A673 (cell line): ENCODE measurements around the gene ATG7. TPM values are rescaled to one million over a fixed set of nuclear protein-coding genes. Genes with fewer than 3 reads are reported as not detected.

Experiments
- BruUV-seq: library from RNA; stranded (reverse); fragments of 400-500 nt; replicated peaks from 2 replicates; lab custom pipeline; 2021; lab: Mats Ljungman, UMichigan
- CTCF ChIA-PET: fragments of 300-600 bp; sonication (Branson Sonifier 250); formaldehyde crosslinking; loops from one replicate; lab custom pipeline; 2022; ENCODE audit warnings: antibody characterized with exemption; lab: Charles Lee
- POLR2A ChIA-PET: fragments of 300-600 bp; sonication (Branson Sonifier 250); formaldehyde crosslinking; loops from one replicate; lab custom pipeline; 2022; ENCODE audit warnings: antibody characterized with exemption; ENCODE audit not compliant: low non-redundant PET; lab: Charles Lee
- DNase-seq: peaks from one replicate; pipeline ENCODE4 v3.0.0-alpha.2; 2015; ENCODE audit warnings: low spot score
- H3K27ac ChIP-seq: fragments of 200-600 bp; sonication (generic); 2 replicates; pipeline ENCODE4 v1.5.1; 2016; ENCODE audit warnings: mixed run types, low read depth, mild to moderate bottlenecking, mixed read lengths, antibody characterized with exemption, low read length; ENCODE audit not compliant: poor library complexity, severe bottlenecking
- H3K27me3 ChIP-seq: fragments of 200-600 bp; sonication (generic); replicated peaks from 2 replicates; pipeline ENCODE4 v1.6.1; 2017; ENCODE audit warnings: mixed run types, low read depth, mild to moderate bottlenecking, mixed read lengths, antibody characterized with exemption, low read length; ENCODE audit not compliant: insufficient read depth, poor library complexity
- H3K36me3 ChIP-seq: fragments of 200-600 bp; sonication (generic); 2 replicates; pipeline ENCODE4 v1.6.1; 2016; ENCODE audit warnings: mixed run types, mild to moderate bottlenecking, mixed read lengths, antibody characterized with exemption, low read length; ENCODE audit not compliant: insufficient read depth, poor library complexity, severe bottlenecking
- H3K4me1 ChIP-seq: fragments of 200-600 bp; sonication (generic); 2 replicates; pipeline ENCODE4 v1.6.1; 2017; ENCODE audit warnings: mixed run types, mild to moderate bottlenecking, mixed read lengths, antibody characterized with exemption, low read length; ENCODE audit not compliant: insufficient read depth, poor library complexity, severe bottlenecking
- H3K4me3 ChIP-seq: fragments of 200-600 bp; sonication (generic); 2 replicates; pipeline ENCODE4 v1.5.1; 2016; ENCODE audit warnings: low read depth, mixed run types, mild to moderate bottlenecking, mixed read lengths, low read length; ENCODE audit not compliant: poor library complexity, severe bottlenecking
- H3K9me3 ChIP-seq: fragments of 200-600 bp; sonication (generic); 2 replicates; pipeline ENCODE4 v1.6.1; 2016; ENCODE audit warnings: mixed run types, low read depth, mild to moderate bottlenecking, mixed read lengths, antibody characterized with exemption, low read length; ENCODE audit not compliant: poor library complexity, severe bottlenecking
- EZH2 ChIP-seq: fragments of 200-600 bp; sonication (generic); IDR thresholded peaks from 2 replicates; pipeline ENCODE4 v1.6.1; 2017; ENCODE audit warnings: borderline replicate concordance, low read depth, mild to moderate bottlenecking, mixed read lengths, antibody characterized with exemption, low read length; ENCODE audit not compliant: poor library complexity, severe bottlenecking
- intact Hi-C: fragments of 100-400 bp; cut with micrococcal nuclease; formaldehyde crosslinking; loops from one replicate; pipeline ENCODE4 v1.10.0; 2022; ENCODE audit not compliant: unreplicated experiment
- total RNA-seq: library from RNA; stranded (reverse); gene quantifications from 2 replicates; pipeline ENCODE4 v1.2.3, GENCODE V29; 2021
- TF ChIP-seq, protein P1 (sequence below): fragments of 300-800, 200-600 bp; sonication (generic); conservative IDR thresholded peaks from 2 replicates; pipeline ENCODE4 v1.5.1; 2017; ENCODE audit warnings: low read depth, mild to moderate bottlenecking, antibody characterized with exemption, low read length, moderate library complexity, mixed read lengths

The ATG7 gene
- total RNA-seq, 1 experiment from 2014 or later, result 30.9 TPM

DNA sequence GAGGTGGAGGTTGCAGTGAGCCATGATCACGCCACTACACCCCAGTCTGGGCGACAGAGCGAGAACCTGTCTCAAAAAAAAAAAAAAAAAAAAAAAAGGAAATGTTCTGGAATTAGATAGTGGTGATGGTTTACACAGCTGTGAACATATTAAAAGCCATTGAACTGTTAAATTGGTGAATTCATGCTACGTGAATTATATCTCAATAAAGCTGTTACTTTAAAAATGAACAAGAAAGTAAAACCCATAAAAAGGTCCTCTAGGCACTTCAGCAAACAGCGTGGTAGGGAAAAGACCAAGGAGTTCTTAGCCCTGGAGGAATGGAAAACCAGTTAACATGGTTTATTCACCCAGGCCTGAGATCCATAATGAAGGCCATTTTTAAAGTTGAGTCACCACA is 180.1 kb downstream of the ATG7 start:
- intact Hi-C loops, result no loop called here
- TF ChIP-seq, protein P1, sequence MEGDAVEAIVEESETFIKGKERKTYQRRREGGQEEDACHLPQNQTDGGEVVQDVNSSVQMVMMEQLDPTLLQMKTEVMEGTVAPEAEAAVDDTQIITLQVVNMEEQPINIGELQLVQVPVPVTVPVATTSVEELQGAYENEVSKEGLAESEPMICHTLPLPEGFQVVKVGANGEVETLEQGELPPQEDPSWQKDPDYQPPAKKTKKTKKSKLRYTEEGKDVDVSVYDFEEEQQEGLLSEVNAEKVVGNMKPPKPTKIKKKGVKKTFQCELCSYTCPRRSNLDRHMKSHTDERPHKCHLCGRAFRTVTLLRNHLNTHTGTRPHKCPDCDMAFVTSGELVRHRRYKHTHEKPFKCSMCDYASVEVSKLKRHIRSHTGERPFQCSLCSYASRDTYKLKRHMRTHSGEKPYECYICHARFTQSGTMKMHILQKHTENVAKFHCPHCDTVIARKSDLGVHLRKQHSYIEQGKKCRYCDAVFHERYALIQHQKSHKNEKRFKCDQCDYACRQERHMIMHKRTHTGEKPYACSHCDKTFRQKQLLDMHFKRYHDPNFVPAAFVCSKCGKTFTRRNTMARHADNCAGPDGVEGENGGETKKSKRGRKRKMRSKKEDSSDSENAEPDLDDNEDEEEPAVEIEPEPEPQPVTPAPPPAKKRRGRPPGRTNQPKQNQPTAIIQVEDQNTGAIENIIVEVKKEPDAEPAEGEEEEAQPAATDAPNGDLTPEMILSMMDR, result no peak
- no peak for TF ChIP-seq EZH2
- POLR2A ChIA-PET, result no interaction called here
- H3K4me1 ChIP-seq, result peaks cover 22% of the 10 kb centered on the region
- peak overlapping the region; percentile 85 for H3K27ac ChIP-seq
- DNase-seq, result no peak
- no peaks in the 10 kb centered on the region for H3K27me3 ChIP-seq
- CTCF ChIA-PET, result interaction anchor here (0.6 kb wide), 1 partner anchor 327 kb away, joined by 4 read pairs; no protein-coding TSS in a partner anchor
- BruUV-seq, result no TSS peak
- H3K36me3 ChIP-seq, result no peaks in the 10 kb centered on the region
- no peaks in the 10 kb centered on the region for H3K9me3 ChIP-seq
- H3K4me3 ChIP-seq, result no peak overlapping the region

DNA sequence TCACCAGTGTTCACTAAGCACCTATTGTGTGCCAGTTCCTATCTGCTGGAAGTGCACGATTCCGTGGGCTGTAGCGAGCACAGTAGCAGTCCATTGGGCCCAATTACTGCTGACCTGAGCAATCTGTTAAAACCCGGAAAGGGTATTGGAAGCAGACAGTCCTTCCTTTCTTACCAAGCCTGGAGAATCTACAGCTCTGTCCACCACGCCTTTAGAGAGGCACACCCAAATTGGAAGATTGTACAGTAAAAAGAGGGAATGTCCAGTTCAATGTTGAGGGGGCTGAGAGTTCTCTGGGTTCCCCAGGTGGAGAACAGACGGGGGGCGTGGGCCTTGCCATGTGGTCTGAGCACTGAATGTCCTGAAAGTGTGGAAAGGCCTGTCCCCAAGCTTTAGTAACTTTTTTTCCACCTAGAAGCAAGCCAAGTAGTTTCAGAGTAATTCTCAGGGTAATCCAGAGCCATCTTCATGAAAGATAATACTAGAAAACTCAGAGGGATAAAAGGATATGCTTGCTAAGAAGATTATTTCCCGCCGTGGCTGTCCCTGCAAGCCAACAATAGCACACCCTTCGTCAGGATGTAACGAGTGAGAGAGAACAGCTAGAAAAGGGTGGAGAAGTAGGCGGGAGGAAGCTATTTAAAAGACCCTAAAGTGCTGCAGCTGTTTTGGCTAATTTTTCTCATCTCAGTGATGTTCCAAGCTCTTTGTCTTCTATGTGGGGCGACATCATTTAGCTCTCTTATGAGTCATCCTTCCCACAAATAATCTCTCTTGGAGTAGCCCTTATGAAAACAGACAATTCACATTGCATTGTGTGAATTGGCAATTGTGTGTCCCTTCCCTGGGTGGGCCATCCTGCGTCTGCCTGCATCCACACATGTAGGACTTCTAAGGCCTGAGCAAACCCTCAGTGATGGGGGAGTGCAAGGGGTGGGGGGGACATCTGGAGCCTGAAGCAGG is 181.0 kb downstream of the ATG7 start:
- H3K27ac ChIP-seq, result peak overlapping the region; percentile 85
- no peak overlapping the region for H3K4me3 ChIP-seq
- intact Hi-C loops, result no loop called here
- no peaks in the 10 kb centered on the region for H3K27me3 ChIP-seq
- POLR2A ChIA-PET, result interaction anchor here (0.7 kb wide), 1 partner anchor 41 kb away, joined by 3 read pairs; no protein-coding TSS in a partner anchor
- TF ChIP-seq, protein P1, result no peak
- no peak for TF ChIP-seq EZH2
- H3K9me3 ChIP-seq, result no peaks in the 10 kb centered on the region
- H3K36me3 ChIP-seq, result no peaks in the 10 kb centered on the region
- CTCF ChIA-PET, result no interaction called here
- H3K4me1 ChIP-seq, result peaks cover 22% of the 10 kb centered on the region
- BruUV-seq, result no TSS peak
- DNase-seq, result peak; percentile 92

DNA sequence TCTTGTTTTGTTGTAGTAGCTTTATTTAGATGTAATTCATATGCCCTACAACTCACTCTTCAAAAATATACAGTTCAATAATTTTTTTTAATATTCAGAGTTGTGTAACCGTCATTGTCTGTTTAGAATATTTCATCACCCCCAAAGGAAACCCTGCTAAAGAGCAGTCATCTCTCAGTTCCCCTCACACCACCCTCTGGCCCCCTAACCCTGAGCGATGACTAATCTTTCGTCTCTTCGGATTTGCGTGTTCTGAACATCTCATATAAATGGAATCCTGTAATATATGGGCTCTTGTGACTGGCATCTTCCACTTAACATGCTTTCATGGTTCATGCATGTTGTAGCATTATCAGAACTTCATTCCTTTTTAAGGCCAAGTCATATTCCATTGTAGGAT is 183.8 kb downstream of the ATG7 start:
- no peaks in the 10 kb centered on the region for H3K36me3 ChIP-seq
- H3K4me3 ChIP-seq, result no peak overlapping the region
- TF ChIP-seq, protein P1, result no peak
- TF ChIP-seq EZH2, result no peak
- no TSS peak for BruUV-seq
- intact Hi-C loops, result no loop called here
- peaks cover 22% of the 10 kb centered on the region for H3K4me1 ChIP-seq
- no peak for DNase-seq
- no peaks in the 10 kb centered on the region for H3K27me3 ChIP-seq
- POLR2A ChIA-PET, result no interaction called here
- no peaks in the 10 kb centered on the region for H3K9me3 ChIP-seq
- H3K27ac ChIP-seq, result no peak overlapping the region
- CTCF ChIA-PET, result no interaction called here
